ENCODE measurements around the gene SHISA9. TPM values are rescaled to one million over a fixed set of nuclear protein-coding genes. Genes with fewer than 3 reads are reported as not detected.

Gene SHISA9
- total RNA-seq, 3 donors from 2014 or later (not counting 1 experiment from before 2014, with no cell fraction given): 0.05 TPM; not detected in 2

DNA sequence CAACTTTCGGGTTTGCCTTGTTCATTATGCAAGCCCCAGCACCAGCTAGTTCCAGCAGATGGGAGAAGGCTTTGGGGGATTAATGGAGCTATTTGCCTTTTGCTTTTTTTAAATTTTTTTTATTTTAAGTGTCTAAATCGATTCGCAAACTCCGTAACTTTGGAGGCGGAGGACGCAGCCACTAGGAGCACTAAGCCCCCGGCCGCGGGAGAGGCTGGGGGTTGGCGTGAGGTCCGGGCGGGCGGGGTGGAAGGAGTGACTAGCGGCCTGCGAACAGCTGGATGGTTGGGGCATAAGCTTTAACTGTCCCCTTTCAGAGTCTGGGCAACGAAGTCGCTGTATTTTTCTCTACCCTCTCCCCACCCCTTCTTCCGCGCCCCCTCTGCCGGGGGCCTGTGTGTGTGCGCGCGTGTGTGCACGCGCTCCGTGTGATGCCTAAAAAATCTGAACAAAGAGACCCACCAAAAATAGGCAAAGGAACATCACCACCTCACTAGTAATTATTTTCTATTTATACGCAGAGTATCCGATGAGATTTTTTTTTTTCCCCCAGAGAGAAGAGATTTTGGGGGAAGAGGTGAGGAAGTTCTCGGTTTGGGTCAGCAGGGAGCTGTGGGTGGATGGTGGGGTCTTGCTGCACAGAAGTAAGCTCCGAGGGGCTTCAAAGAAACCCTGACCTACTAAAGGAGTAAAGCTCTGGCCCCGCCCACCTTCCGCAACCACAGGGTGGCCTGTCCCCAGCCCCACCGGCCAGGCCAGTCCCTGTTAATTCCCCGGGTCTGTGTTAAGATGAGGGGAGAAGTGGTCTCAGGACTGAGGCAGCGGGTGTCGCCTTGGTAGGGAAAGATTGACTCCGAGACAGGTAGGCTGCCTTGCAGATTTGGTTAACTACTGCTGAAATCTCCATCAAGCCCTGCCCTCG lies 2.3 kb downstream of the SHISA9 start:
- Histone ChIP-seq H3K27ac (ENCODE audit: low read length) (no peak overlapping the region), H3K9me3 (ENCODE audit: control insufficient read depth, insufficient read depth, low read length) (no peaks in the 10 kb centered on the region), H3K36me3 (ENCODE audit: control insufficient read depth, insufficient read depth, low read length) (no peaks in the 10 kb centered on the region), H3K4me3 (ENCODE audit: low read length) (no peak overlapping the region), H3K27me3 (ENCODE audit: control insufficient read depth, insufficient read depth, low read length) (peaks cover 7% of the 10 kb centered on the region), H3K4me1 (ENCODE audit: control insufficient read depth, insufficient read depth, low read length) (no peaks in the 10 kb centered on the region)
- ATAC-seq (no peak), DNase-seq (no peak)
- H3K36me3 Mint-ChIP-seq: no peaks in the 10 kb centered on the region
- no peak overlapping the region for H3K27ac Mint-ChIP-seq
- 7% methylated on average over 35 of the region's 38 CpGs for WGBS (ENCODE audit: insufficient coverage)
- H3K9me3 Mint-ChIP-seq: no peaks in the 10 kb centered on the region
- intact Hi-C loops (cut with micrococcal nuclease): no loop called here
- H3K4me1 Mint-ChIP-seq: no peaks in the 10 kb centered on the region
- TF ChIP-seq CTCF (IDR thresholded peaks at IDR 0.05): no peak
- H3K27me3 Mint-ChIP-seq (ENCODE audit: low read depth in 2 of 2): peaks cover 17 to 28% of the 10 kb centered on the region in 2 donors
- no peak overlapping the region for H3K4me3 Mint-ChIP-seq

DNA sequence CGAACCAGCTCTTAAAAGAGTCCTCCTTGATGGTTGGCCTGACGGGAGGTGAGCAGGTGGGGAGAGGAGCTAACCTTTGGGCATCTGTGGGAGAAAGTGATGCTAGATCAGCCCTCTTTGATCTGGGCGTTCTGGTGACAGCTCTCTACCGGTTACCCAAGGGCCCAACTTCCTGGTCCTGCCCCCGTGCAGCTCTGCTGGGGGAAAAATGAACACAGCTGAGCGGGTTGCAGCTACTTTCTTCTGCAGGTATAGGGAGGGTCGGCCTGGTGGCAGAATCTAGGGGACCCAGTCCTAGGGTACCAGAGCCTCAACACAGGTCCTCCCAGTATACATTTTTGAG lies 2.9 kb downstream of the SHISA9 start:
- Histone ChIP-seq H3K4me3 (ENCODE audit: low read length) (no peak overlapping the region), H3K36me3 (ENCODE audit: control insufficient read depth, insufficient read depth, low read length) (no peaks in the 10 kb centered on the region), H3K27me3 (ENCODE audit: control insufficient read depth, insufficient read depth, low read length) (peaks cover 7% of the 10 kb centered on the region), H3K4me1 (ENCODE audit: control insufficient read depth, insufficient read depth, low read length) (no peaks in the 10 kb centered on the region), H3K9me3 (ENCODE audit: control insufficient read depth, insufficient read depth, low read length) (no peaks in the 10 kb centered on the region), H3K27ac (ENCODE audit: low read length) (no peak overlapping the region)
- no peaks in the 10 kb centered on the region for H3K36me3 Mint-ChIP-seq
- intact Hi-C loops (cut with micrococcal nuclease): no loop called here
- 21% methylated on average over 7 of the region's 7 CpGs for WGBS (ENCODE audit: insufficient coverage)
- H3K27ac Mint-ChIP-seq: no peak overlapping the region
- no peaks in the 10 kb centered on the region for H3K9me3 Mint-ChIP-seq
- no peak for DNase-seq
- peaks cover 14 to 28% of the 10 kb centered on the region in 2 donors for H3K27me3 Mint-ChIP-seq (ENCODE audit: low read depth in 2 of 2)
- TF ChIP-seq CTCF (IDR thresholded peaks at IDR 0.05): no peak
- no peak overlapping the region for H3K4me3 Mint-ChIP-seq
- H3K4me1 Mint-ChIP-seq: no peaks in the 10 kb centered on the region
- no peak for ATAC-seq

GRCh38 chr16:12906271-12906670 lies 4.9 kb downstream of the SHISA9 start:
- peaks cover 8 to 31% of the 10 kb centered on the region in 2 donors for H3K27me3 Mint-ChIP-seq (ENCODE audit: low read depth in 2 of 2)
- no peak overlapping the region for H3K4me3 Mint-ChIP-seq
- no peak overlapping the region for H3K27ac ChIP-seq (ENCODE audit: low read length)
- intact Hi-C loops (cut with micrococcal nuclease): no loop called here
- H3K9me3 Mint-ChIP-seq: no peaks in the 10 kb centered on the region
- no peaks in the 10 kb centered on the region for H3K9me3 ChIP-seq (ENCODE audit: control insufficient read depth, insufficient read depth, low read length)
- H3K27me3 ChIP-seq (ENCODE audit: control insufficient read depth, insufficient read depth, low read length): peaks cover 4% of the 10 kb centered on the region
- no peak overlapping the region for H3K27ac Mint-ChIP-seq
- ATAC-seq (no peak), DNase-seq (no peak)
- no peaks in the 10 kb centered on the region for H3K36me3 Mint-ChIP-seq
- no peaks in the 10 kb centered on the region for H3K36me3 ChIP-seq (ENCODE audit: control insufficient read depth, insufficient read depth, low read length)
- H3K4me1 ChIP-seq (ENCODE audit: control insufficient read depth, insufficient read depth, low read length): no peaks in the 10 kb centered on the region
- no peak overlapping the region for H3K4me3 ChIP-seq (ENCODE audit: low read length)
- H3K4me1 Mint-ChIP-seq: no peaks in the 10 kb centered on the region
- 71% methylated on average over 5 of the region's 5 CpGs for WGBS (ENCODE audit: insufficient coverage)
- no peak for TF ChIP-seq CTCF (IDR thresholded peaks at IDR 0.05)
